ENCODE results near the gene MLH1. TPM values are rescaled to one million over a fixed set of nuclear protein-coding genes. Genes with fewer than 3 reads are reported as not detected.

The MLH1 gene
- total RNA-seq, 1 donor from 2014 or later, result 67.9 TPM

DNA sequence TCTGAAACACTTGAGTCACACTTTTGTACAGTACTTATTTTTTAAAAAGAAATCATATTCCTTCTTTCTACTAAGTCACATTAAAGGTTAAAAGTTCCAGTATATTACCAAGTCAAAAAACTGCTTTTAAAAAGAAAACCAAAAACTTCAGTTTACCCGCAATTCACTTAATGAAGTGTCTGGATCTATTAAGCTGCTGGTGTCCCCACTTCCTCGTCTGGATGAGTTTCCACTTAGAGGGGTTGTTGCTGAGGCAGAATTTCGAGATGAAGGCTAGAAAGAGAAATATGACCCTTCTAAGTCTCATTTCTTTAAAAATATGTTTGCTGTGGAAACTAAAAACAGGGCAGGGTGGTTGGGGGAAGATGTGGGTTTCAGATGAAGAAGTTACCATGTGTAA is 101.3 kb downstream of the MLH1 start:
- no peak for DNase-seq

DNA sequence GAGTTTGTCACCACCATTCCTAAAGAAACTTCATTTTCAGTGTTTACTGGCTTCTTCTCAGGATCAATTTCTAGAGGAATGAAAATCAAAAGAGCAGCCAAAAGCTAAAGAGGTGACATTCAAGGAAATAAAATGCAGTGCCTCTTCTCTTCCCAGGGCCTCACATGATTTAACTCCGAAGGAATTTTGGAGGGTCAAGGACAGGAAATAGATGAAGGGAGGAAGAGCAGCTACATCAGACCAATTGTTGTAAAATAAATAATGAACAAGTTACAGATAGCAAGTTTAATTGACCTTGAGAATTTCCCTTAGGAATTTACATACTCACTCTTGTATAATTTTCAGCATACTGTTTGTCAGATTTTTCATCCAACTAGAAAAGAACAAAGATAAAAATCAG is 103.0 kb downstream of the MLH1 start:
- peak; percentile 26 for DNase-seq

DNA sequence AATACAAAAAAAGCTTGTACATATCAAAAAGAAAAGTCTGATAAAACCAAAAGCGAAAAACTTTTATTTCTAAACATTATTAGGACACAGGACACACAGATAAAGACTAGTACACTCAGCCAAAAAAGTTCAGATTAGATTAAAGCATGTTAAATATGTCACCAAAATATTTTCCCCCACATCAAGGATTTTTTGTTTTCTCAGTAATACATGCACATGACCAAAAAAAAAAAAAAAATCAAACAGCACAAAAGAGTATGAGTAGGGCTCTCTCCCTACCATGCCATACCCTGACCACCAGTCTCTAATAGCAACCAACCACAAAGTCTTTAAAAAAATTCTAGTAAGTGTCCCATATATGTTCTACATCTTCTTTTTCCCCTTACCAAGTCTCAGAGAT is 103.7 kb downstream of the MLH1 start:
- DNase-seq, result no peak

DNA sequence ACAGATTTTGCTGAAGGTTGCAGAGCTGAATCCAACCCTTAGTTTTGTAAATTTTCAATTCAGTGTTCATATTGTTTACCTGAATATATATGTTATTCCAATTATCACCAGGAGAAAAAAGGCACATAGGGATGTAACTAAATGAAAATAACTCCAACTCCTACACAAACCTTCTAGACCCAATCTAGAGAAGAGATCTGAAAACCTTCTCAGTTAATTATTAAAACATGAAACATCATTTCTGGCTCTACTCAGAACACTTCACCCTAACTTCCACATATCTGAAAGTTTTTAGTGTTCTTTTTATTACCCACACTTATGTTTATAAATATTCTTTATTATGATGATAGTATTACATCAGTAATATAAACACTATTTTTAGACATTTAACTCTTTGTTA is 104.5 kb downstream of the MLH1 start:
- DNase-seq, result no peak

DNA sequence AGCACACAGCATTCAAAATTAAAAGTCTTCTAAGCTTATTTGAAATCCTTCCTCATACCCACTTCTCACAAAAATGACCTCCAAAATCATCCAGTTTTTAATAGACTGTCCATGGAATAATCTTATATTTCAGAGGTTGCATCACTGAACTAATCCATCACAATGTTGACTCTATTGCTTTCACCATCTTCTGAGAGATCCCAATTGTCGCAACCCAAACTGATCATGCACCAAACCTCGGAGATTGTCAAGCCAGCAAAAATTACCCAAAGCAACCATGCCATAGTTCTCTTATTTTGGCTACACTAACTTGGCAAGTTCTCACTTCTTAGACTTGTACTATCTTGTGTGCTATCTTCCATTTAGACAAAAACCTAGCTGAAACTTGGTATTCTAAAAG is 105.6 kb downstream of the MLH1 start:
- DNase-seq, result no peak

DNA sequence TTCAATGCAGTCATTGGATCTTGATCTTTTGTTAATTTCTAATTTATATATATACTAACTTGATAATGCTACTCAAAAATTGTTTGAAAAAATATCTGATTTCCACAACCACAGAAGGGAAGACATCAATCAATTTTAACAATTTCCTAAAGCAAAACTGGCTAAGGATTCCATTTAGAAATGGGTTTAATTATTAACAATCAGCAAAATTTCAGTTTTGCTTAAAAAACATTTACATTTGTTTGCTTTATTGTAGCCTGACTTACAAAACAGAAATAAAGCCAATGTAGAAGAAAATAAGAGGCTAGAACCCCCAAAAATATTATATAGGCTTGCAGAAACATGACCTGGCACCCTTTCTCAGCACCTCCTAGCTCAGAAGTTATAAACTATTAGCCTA is 106.2 kb downstream of the MLH1 start:
- DNase-seq, result no peak

DNA sequence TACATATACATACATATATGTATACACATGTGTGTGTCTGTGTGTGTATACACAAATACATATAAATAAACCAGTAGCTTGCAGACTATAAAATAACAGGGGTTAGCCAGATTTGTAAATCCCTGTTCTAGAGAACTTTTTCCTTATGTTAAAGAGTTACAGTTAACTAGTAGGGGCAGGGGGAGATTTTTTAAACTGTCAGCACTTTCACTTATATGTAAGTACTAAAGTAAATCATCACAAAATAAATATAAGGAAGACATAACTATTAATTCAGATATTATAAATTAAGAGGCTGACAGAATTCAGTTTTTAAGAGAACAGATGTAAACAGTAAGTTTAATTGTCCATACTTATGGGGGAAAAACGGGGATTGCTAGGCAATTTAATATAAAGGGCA is 107.1 kb downstream of the MLH1 start:
- DNase-seq, result no peak

Small RNA genes lying within 50 kb of the gene (small RNA-seq; reads per million reads assigned to genes)
- gene RF00019 (ENCODE audit: low replicate concordance) (not detected), gene RNU6ATAC4P (ENCODE audit: low replicate concordance) (not detected)

Other genes with a start within 250 kb of the MLH1 start
- gene DCLK3, start 229.0 kb upstream of the MLH1 start, total RNA-seq, result 1.3 TPM
- gene TRANK1, start 48.5 kb upstream of the MLH1 start, total RNA-seq, result 9.7 TPM
- 34.8 TPM for gene EPM2AIP1, start 387 bp upstream of the MLH1 start, total RNA-seq
- gene LRRFIP2, start 181.1 kb downstream of the MLH1 start, total RNA-seq, result 56.9 TPM
- gene GOLGA4, start 249.8 kb downstream of the MLH1 start, total RNA-seq, result 196 TPM